Esophagus mucosa (tissue), 1 donor: Measurements from ENCODE around the gene ZNF101. TPM values are rescaled to one million over a fixed set of nuclear protein-coding genes. Genes with fewer than 3 reads are reported as not detected.

ENCODE experiments used
- ATAC-seq: fragments of 200-7000 bp; cut with Tn5 transposase; one replicate; pipeline ENCODE4 v1.9.1; 2020
- total RNA-seq: library from RNA; stranded (reverse); gene quantifications from one replicate; pipeline ENCODE4 v1.2.4, GENCODE V29; 2023
- donor health status: DM: yes; HTN: yes; CAD: no.

ZNF101 gene
- total RNA-seq, 1 donor from 2014 or later: 10.0 TPM

GRCh38 chr19:19642506-19643157 lies 26.0 kb upstream of the ZNF101 start:
- peak; percentile 7 for ATAC-seq

DNA sequence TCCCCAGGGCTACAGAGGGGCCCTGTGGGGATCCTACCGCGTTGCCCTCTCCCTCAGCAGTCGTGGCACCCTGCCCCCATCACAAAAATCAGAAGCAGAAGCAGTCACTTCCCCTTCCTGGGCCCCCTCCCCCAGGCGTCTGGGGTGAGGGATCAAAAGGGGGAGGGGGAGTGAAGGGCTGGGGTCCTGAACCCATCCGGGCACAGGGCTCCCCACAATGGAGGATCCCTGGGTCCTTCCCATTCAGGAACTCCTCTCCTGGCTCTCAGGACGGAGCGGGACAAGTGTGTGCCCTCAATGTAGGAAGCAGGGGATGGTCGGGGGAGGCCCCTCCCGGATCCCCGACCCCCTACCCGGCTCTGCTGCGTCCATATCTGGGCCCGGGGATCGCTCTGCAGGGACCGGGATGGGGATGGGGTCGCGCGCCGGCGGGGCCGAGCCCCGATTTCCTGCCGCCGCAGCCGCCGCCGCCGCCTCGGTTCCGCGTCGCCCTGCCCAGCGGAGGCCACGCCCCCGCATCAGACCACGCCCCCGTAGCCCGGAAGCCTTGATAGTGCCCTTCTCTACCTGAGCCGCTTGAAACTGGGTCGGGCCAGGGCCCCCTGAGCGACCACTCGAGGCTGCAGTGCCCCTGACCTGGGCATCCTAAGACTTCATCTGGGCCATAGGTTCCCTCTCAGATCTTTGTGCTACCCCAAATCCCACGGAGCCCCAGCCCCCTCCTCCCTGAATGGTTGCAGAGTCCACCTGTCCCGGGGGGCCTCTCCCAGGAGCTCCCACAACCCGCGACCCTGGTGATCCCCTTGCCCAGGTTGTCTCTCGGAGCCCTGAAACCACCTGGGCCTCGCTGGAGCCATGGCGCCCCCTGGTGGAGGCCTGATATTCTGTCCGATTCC lies 25.2 kb upstream of the ZNF101 start, which contains the start of gene GMIP:
Gene GMIP, minus strand, starts transcription at position 500 of the 896 bp plus-strand sequence. Its CDS starts 128 bp downstream, at position 372.
- peak; percentile 89 for ATAC-seq

DNA sequence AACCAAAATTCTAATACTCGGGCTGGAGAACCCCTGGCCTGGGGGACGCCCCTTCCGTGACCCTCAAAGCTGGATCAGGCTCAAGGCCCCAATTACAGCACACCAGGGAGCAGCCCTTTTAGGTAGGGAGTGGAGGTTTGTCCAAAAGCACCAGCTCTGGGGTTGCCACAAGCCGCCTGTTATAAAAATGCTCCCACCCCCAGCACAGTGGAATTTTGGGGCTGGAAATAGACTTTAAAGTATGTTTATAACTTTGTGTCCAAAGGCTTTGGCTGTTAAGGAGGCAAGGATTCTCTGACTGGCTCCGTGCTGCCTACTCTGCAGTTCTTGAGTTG lies 24.6 kb upstream of the ZNF101 start:
- no peak for ATAC-seq

GRCh38 chr19:19645233-19645870 lies 23.3 kb upstream of the ZNF101 start:
- ATAC-seq: no peak

DNA sequence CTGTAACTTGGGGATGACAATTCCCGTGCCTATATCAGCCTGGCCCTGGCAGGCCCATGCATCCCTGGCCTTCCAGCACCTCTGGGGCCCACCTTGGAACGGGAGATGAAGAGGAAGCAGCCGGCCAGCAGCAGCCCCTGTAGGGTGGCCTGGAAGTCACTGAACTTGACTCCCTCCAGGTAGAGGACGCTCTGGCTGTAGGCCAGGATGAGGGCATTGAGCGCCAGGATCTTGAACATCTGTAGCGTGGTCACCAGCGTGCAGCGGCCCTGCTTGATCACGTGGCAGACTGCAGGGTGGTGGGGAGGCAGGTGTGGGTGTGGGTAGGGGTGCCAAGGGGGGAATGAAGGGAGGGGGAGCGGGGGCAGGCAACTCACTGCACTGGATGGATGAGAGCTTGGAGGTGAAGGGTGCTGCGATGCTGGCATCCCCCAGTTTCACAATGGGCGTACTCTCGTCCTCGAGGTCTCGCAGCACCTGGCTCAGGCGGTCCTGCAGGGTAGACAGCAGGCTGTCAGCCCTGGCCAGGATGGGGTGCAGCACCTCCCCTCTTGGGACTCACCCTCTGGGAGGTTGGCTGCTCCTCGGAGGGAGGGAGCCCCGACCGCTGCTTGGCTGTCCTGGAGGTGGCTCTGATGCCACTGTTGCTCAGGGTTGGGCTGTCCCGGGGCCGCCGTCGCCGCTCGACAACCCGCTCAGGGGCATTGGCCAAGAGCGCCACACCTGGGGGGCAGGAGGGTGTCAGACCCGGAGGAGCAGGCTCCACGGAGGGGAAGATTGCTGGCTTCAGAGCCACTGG lies 21.4 kb upstream of the ZNF101 start:
- ATAC-seq: no peak

- ATAC-seq: no peak
Measured at GRCh38 chr19:19649155-19649554, 19.5 kb upstream of the ZNF101 start.

GRCh38 chr19:19649580-19649995 lies 19.1 kb upstream of the ZNF101 start:
- no peak for ATAC-seq

GRCh38 chr19:19650331-19650730 lies 18.3 kb upstream of the ZNF101 start:
- no peak for ATAC-seq

DNA sequence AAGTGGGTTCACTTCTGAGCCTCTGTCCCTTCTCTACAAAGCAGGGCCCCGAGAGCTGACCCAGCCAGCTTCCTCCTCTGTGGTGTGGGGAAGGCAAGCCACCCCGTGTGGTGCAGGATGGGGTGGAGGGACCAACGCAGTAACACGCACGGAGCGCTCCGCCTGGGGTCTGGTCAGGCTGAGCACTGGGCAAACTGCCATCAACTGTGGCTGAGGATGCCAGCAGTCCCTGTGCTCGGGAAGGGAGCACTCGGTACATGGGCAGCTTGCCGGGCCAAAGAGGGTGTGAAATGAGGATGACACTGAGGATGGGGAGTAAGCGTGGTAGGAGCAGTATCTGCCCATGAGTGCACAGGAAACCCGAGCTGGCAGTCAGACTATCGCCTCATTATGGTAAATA lies 17.6 kb upstream of the ZNF101 start:
- ATAC-seq: no peak

GRCh38 chr19:19652482-19653295 lies 15.9 kb upstream of the ZNF101 start:
- ATAC-seq: no peak

- ATAC-seq: no peak
Measured at GRCh38 chr19:19653597-19654147, 15.0 kb upstream of the ZNF101 start.

DNA sequence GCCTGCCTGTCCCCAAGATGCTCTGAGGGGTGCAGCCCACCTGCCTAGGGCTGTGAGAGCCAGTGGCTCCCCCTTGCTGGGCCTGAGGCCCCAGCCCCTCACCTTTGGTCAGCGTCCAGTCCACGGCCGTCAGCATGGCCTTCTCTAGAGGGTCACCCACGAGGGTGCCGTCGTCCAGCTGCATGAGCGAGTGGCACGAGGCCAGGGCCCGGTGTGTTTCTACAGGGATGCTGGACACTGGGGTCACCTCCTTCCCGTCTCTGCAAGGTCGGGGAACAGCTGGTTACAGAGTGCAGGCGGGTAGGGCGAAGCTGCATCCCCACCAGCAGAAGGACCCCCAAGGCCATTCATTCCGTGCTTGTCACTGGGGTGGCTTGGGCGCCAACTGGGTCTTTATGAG lies 14.2 kb upstream of the ZNF101 start:
- ATAC-seq: no peak

- no peak for ATAC-seq
Measured at GRCh38 chr19:19655051-19655594, 13.5 kb upstream of the ZNF101 start.

- ATAC-seq: no peak
Measured at GRCh38 chr19:19655641-19656343, 12.8 kb upstream of the ZNF101 start.

DNA sequence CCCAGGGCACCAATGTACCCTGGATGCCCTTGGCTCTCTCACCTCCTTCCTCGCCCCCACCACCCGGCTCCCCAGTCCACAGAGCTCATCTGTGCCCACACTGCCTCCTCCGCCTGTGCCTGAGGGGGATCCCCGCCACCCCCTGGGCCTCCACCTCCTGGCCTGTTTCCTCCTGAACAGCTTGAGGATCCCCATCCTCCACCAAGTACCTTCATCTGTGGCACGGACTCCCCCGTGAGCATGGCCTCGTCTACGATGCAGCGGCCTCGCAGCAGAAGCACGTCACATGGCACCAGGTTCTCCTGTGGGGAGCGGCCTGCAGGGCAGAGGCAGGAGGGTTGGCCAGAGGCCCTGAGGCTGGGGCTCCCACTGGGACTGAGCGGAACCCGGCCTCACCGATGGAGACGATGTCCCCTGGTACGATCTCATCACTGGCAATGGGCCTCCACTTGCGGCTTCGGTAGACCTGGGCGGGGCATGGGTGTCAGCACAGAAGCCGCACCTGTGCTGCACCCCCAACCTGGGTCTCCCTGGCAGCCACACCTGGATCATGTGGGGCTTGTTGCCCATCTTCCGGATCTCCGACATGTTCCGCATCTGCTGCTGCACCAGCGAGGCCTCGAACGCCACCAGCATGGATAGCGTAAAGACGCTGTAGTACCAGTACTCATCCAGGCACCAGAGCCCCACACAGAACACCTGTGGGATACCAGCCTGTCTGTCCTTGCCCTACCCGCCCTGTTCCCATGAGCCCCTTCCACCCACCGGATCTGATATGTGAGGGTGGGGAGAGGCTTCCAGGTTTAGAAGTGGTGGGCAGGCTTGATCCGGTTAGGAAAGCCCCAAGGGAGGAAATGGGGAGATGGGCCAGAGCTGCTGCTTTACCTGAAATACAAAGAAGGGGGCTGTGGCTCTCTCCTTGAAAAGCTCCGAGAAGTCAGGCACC lies 11.9 kb upstream of the ZNF101 start:
- no peak for ATAC-seq

DNA sequence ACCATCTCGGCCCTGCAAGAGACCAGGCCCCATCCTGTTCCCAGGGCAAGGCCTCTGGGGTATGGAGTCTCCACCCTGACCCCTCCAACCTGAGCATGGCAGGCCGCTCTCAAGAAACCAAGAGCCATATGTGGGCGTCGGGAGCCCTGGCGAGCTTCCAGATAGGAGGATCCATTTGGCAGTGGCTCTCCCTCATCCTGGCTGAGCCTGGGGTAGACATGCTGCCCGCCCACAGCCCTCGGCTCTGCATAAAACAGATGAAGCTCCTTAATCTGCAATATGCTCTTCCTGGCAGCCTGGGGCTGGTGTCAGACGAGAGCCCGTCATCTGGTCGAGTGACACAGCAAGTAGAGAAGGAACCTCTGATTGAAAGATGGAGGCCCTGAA lies 11.2 kb upstream of the ZNF101 start:
- no peak for ATAC-seq

DNA sequence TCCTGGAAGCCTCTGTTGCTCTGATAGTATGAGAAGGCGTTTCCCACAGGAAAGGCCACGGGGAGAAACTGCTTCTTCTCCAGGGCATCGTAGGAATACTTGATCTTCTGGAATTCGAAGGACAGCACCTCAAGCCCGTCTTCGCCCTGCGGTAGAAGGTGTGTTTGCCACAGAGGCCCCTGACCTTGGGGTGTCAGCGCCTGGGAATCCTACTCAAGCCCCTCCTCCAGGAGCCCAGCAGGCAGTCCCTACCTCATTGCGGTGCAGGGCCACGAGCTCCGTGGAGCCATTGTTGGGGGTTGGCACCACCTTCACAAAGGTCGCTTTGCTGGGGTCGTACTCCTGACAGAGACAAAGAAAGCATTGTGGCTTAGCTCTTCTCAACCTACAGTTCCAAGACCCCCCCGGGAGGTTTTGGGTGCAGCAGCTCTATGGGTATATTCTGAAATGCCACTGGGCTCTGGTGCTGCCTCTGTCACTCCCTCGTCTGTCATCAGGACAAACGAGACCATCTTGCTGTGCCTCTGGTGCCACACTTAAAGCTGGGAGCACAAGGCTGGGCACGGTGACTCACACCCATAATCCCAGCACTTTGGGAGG lies 8.9 kb upstream of the ZNF101 start:
- ATAC-seq: no peak

DNA sequence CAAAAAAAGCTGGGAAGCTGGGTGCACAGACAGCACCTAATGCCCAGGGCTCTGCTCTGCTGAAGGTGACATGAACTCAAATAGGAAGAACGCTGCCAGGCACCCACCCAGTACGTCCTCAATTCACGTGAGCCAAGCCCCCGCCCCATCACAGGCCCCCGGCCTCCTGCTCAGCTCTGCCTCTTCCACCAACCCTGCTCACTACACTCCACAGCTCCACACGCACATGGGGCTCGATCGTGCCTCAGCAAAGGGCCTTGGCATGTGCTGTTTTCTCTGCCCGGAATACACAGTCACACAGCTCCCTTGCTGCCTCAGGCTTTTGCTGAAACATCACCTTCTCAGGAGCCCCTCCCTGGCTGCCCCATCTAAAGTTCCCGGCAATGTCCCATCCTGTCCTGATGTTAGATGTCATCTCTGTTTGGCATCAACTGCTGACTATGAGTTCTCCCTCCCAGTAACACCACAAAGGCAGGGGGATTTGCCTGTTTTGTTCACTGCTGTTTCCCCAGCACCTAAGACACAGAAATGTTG lies 7.4 kb upstream of the ZNF101 start:
- no peak for ATAC-seq
